Midbrain (tissue), 1 donor: ENCODE results near the gene HYAL1.
A peak's percentile ranks its signal among the peaks of the same experiment; 100 is the strongest.
"Not testable (repeated sequence)": the region's sequence is repeated elsewhere in the genome, so short reads cannot be mapped to it uniquely, and the experiment has no call there.

Experiments used
- DNase-seq: peaks from one replicate; lab custom pipeline; 2025; lab: John Stamatoyannopoulos, UW

Gene HYAL1

GRCh38 chr3:50318615-50319014 is 15.2 kb upstream of the HYAL1 start:
- DNase-seq = no peak

- no peak for DNase-seq
Observed at GRCh38 chr3:50318163-50318562, 14.8 kb upstream of the HYAL1 start.

GRCh38 chr3:50317300-50317699 is 13.9 kb upstream of the HYAL1 start:
- no peak for DNase-seq

GRCh38 chr3:50316657-50317242 is 13.4 kb upstream of the HYAL1 start:
- DNase-seq = no peak

- no peak for DNase-seq
Observed at GRCh38 chr3:50314816-50315215, 11.4 kb upstream of the HYAL1 start.

GRCh38 chr3:50314342-50314741 is 11.0 kb upstream of the HYAL1 start:
- DNase-seq = no peak

GRCh38 chr3:50312041-50312440 is 8.7 kb upstream of the HYAL1 start:
- DNase-seq = not testable (repeated sequence)

- no peak for DNase-seq
Observed at GRCh38 chr3:50304601-50305000, 1.2 kb upstream of the HYAL1 start.

GRCh38 chr3:50302095-50303012 is 1.0 kb downstream of the HYAL1 start:
- DNase-seq = no peak

GRCh38 chr3:50300681-50301254 is 2.6 kb downstream of the HYAL1 start:
- DNase-seq = no peak

GRCh38 chr3:50299929-50300680 is 3.3 kb downstream of the HYAL1 start:
- peak; percentile 78 for DNase-seq

GRCh38 chr3:50299638-50299928 is 3.8 kb downstream of the HYAL1 start:
- DNase-seq = no peak

GRCh38 chr3:50298836-50299637 is 4.3 kb downstream of the HYAL1 start, which contains the start of the genes HYAL3 and NAA80:
TSS of gene HYAL3 (minus strand) at chr3:50299405. CDS start at chr3:50295602, 3,803 bp downstream.
TSS of gene NAA80 (minus strand) at chr3:50299405. CDS start at chr3:50297463, 1,942 bp downstream.
- peak; percentile 100 for DNase-seq

GRCh38 chr3:50297896-50298725 is 5.3 kb downstream of the HYAL1 start:
- DNase-seq = no peak

GRCh38 chr3:50297384-50297775 is 6.0 kb downstream of the HYAL1 start:
- no peak for DNase-seq

GRCh38 chr3:50296721-50297383 is 6.5 kb downstream of the HYAL1 start:
- no peak for DNase-seq

- DNase-seq = no peak
Observed at GRCh38 chr3:50295553-50296431, 7.6 kb downstream of the HYAL1 start.

- DNase-seq = no peak
Observed at GRCh38 chr3:50294492-50295403, 8.6 kb downstream of the HYAL1 start.
